Subcutaneous adipose tissue (tissue), 4 donors: ENCODE results near the gene ELMO1. TPM values are rescaled to one million over a fixed set of nuclear protein-coding genes. Genes with fewer than 3 reads are reported as not detected.

ENCODE experiments used
- total RNA-seq, 4 donors: library from RNA; depleted of rRNA; stranded (reverse); fragments of >200 nt; gene quantifications; one replicate each; pipeline ENCODE4 v1.1.0, GENCODE V29; 2016
- TF ChIP-seq, protein P1 (sequence below): fragments of 450-650 bp; IDR thresholded peaks from one replicate; pipeline ENCODE4 v1.5.1; 2016; ENCODE audit warnings: low read depth, mild to moderate bottlenecking, control low read depth, antibody characterized with exemption, moderate library complexity

ELMO1 gene
- total RNA-seq, 4 donors from 2014 or later, result 97.1 to 129 (median 126) TPM

DNA sequence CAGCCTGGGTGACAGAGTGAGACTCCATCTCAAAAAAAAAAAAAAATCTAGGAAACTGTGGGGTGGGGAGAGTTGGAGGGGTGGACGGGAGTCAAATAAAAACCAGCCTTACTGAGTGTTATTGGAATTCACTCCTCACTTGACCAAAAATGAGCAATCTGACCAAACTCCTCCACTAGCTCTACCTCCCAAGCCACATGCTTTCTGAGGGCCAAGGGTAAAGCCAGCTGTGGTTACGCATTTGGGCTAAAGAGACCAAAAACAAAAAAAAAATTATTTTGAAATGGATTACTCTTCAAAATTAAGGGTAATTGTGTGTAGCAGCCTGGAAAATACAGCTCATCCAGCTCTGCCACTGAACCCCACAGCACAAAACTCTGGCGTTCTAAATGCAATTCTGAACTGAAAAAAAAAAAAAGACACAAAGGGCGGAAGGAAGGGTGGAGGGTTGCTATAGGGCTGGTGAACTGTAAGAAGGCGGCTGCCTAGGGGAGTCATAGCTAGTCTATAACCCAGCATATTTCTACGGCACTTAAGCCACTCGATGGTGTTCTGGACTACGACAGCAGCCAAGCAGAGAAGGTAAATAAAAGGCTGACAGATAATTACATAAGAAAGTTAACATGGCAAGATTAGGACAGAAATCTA is 7.8 kb downstream of the ELMO1 start:
- TF ChIP-seq, protein P1, sequence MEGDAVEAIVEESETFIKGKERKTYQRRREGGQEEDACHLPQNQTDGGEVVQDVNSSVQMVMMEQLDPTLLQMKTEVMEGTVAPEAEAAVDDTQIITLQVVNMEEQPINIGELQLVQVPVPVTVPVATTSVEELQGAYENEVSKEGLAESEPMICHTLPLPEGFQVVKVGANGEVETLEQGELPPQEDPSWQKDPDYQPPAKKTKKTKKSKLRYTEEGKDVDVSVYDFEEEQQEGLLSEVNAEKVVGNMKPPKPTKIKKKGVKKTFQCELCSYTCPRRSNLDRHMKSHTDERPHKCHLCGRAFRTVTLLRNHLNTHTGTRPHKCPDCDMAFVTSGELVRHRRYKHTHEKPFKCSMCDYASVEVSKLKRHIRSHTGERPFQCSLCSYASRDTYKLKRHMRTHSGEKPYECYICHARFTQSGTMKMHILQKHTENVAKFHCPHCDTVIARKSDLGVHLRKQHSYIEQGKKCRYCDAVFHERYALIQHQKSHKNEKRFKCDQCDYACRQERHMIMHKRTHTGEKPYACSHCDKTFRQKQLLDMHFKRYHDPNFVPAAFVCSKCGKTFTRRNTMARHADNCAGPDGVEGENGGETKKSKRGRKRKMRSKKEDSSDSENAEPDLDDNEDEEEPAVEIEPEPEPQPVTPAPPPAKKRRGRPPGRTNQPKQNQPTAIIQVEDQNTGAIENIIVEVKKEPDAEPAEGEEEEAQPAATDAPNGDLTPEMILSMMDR, result no peak

DNA sequence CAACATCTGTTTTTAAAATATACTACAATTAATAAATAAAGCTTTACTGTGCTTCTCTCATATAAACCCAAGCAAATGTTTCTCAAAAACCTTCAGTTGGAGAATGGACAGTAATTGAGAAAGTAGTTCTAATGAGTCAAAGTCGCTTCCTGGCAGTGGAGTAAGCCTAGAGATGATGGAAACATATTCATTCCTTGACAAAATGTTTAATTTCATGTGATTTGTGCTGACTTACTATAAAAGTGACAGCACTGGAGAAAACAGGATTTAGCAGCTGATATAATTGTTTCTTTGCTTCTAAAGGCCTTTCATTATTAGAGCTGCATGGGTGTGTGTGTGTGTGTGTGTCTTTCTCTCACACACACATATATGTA is 9.0 kb downstream of the ELMO1 start:
- TF ChIP-seq, protein P1, result no peak

DNA sequence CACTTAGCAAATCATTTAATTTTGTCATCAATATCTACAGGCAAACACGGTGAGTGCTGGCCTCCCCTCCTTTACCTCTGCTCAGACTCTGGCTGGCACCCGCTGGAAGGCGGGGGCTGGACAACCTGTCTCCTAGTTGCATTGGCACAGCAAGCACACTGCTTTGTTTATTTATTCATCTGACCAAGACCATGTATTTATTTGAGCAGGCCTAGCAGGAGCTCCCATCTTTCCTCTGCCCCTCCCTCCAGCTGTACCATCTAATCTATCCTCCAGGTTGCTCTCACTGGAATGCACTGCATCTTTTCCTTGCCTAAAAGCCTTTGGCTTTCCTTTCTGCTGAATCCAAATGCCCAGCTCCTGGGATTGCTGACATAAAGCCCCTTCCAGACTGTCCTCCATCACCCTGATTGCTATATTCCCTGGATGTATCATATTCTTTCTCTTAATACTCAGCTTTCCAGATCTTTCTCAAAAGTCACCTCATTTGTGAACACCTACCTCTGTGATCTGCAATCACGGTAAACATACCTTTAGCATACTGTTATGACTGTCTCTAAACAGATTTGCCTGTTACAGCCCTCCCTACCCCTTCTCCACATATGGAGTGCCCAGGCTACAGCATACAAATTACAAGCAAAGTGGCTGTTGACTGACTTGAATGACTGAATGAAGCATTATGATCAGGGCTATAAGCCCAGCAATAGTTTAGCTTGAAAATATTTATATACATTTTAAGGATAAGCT is 9.6 kb downstream of the ELMO1 start:
- TF ChIP-seq, protein P1, result no peak

DNA sequence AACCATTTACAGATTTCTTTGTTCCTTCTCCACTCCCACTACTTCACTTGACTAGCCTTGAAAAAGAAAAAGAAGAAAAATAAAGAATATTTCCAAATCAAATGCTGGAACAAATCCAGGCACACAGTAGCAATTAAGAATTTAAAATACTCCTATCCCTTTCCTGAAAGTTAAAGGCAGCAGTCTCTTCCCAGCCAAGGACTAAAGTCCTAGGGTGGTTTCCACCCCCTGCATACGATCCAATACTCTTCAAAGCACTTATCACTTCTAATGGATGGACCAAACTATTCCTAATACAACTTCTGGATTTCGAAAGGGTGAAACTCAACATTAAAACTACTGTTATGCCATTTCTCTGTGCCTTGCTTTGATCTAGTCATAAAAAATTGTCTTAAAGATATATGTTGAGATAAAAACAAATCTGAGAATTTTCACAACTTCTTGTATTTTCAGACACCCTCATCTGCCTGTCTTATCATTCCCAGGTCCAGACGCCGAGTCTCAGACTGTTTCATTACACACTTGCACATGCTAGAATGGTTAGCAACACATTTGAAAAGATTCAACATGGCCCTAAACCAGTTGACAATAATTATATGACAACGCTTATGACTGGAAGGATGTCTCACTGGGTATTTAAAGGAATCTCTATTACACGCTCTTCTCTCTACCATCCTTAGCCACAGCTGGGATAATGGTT is 13.4 kb downstream of the ELMO1 start:
- TF ChIP-seq, protein P1, result no peak

DNA sequence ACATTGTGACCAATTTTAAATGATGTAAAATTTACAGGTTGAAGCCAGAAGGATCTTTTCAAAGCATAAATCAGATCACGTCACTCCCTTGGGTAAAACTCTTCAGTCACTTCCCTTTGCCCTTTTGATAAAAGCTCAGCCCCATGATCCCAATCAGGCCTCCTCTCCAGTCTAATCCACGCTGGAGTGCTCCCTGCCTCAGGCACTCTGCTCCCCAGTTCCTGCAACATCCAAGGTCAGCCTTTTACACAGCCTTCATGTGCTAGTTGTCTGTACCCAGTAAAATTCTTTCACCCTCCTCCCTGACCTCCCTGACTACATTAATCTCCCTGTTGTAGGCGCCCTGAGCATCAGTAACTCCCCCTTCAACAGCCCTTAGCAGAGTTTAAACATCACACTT is 14.1 kb downstream of the ELMO1 start:
- TF ChIP-seq, protein P1, result no peak

DNA sequence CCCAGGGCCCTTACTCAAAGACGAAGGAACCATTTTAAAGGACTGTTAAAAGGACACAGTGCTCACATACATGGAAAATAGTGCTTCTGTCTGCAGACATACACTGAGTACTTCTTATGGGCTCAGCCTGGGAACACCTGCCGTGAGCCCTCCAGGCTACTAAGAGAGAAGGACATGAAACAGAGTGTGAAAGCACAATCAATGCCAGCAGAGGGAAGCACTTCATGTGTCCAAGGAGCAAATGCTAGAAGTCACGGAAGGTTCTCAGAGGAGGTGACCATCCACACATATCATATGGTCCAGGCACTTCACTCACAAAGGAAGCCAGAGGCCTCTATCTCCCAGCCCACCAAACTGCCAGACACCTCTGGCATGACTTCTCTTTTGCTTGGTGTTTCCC is 15.5 kb downstream of the ELMO1 start:
- TF ChIP-seq, protein P1, result no peak

DNA sequence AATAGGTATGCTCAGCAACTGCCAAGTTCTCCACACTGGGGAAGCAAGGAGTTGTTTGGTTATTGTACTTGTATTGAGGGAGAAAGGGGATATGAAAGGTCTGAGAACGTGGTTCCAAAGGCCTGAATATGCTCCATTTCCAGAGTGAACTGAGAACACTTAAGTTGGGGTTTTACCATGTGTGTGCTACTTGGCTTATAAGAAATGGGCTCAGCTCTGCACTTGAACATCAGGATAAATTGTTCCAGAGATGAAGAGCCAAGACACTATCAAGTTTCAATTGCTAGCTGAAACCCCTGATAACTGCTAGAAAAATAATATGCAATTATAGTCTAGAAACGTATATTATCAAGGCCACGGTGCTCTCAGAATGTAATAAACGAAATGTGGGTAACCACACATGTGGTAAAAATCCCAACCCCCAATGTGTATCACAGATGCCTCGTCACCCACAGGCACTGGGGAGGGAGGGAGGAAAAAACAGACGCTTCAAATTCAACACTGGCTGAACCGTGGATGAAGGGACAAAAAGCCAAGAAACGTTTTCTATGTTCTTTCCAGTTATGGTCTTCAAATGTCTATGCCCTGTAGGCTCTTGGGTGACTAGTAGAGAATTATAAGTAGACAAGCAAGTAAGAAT is 16.3 kb downstream of the ELMO1 start:
- TF ChIP-seq, protein P1, result no peak
